ENCODE data around the gene MRPL42. TPM values are rescaled to one million over a fixed set of nuclear protein-coding genes. Genes with fewer than 3 reads are reported as not detected.
"Not testable (repeated sequence)": the region's sequence is repeated elsewhere in the genome, so short reads cannot be mapped to it uniquely, and the experiment has no call there.

MRPL42 gene
- total RNA-seq, 1 donor from 2014 or later, result 44.6 TPM

DNA sequence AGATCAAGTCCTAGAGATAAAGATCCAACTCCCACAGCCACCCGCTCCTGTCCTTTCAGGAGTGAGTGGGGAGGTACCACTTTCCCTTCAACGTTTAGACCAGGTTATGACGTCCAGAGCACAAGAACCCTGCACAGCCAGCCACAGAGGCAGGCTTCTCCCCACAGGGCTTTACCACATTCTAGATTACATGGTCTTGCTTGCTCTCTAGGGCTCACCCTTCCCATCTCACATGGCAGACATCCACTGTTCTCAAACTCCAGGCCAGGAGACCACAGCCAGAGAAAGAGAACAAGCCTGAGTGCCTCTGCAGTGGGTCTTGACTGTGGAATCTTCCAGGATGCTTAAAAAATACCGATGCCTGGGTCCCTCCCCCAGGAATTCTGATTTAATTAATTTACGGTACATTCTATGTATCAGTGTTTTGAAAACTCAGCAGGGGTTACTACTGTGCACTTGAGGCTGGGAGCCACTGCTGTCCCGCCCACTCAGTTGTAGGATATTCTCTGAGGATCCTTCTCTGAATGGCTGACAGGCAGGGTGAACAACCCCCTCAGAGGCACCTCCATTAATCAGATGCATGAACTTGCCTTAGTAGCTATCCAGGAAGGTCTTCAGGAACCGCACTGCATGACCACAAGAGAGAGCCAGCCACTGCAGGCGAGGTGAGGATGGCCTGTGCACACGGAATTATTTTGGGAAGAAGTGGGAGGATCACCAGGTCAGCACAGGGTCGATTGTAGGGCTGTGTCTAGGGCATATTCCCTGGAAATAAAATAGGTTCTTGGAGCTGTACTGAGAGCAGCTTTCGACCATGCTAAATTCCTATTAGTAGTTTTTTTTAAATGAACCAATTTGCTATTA lies 83.7 kb downstream of the MRPL42 start:
- ChIA-PET CTCF (no interaction called here), POLR2A (no interaction called here)
- Mint-ChIP-seq H3K27ac (no peak overlapping the region), H3K4me1 (peaks cover 6% of the 10 kb centered on the region), H3K36me3 (ENCODE audit: low read depth) (no peaks in the 10 kb centered on the region), H3K9me3 (no peaks in the 10 kb centered on the region), H3K27me3 (no peaks in the 10 kb centered on the region), H3K4me3 (no peak overlapping the region)
- no peak for TF ChIP-seq CTCF (IDR thresholded peaks at IDR 0.05)
- ATAC-seq (ENCODE audit: low read depth) (no peak), DNase-seq (no peak)
- intact Hi-C loops (cut with micrococcal nuclease), result no loop called here

DNA sequence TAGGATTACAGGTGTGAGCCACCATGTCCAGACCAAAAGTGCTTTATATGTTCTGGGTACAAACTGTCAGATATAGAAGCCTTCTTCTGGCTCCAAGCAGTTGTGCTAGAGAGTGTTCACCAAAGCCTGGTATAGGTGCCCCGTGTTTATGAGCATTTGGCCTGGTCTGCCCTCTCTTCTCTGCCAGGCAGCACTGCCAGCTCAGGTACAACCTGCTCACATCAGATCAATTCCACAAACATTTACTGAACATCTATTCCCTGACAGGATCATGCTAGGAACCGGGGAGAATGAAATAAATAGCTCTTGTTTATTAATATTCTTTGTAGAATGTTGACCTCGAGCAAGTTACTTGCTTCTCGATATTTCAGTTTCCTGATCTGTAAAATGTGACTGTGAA lies 85.1 kb downstream of the MRPL42 start:
- Mint-ChIP-seq H3K27ac (no peak overlapping the region), H3K9me3 (no peaks in the 10 kb centered on the region), H3K4me3 (no peak overlapping the region), H3K4me1 (peaks cover 6% of the 10 kb centered on the region), H3K27me3 (no peaks in the 10 kb centered on the region), H3K36me3 (ENCODE audit: low read depth) (no peaks in the 10 kb centered on the region)
- ChIA-PET POLR2A (no interaction called here), CTCF (no interaction called here)
- intact Hi-C loops (cut with micrococcal nuclease), result no loop called here
- ATAC-seq (ENCODE audit: low read depth) (no peak), DNase-seq (no peak)
- no peak for TF ChIP-seq CTCF (IDR thresholded peaks at IDR 0.05)

GRCh38 chr12:93557879-93558278 lies 90.6 kb downstream of the MRPL42 start:
- POLR2A ChIA-PET; intact Hi-C loops (cut with micrococcal nuclease): not testable (repeated sequence)

GRCh38 chr12:93558685-93559084 lies 91.4 kb downstream of the MRPL42 start:
- H3K4me3 Mint-ChIP-seq; H3K4me1 Mint-ChIP-seq; DNase-seq; ATAC-seq (ENCODE audit: low read depth); H3K36me3 Mint-ChIP-seq (ENCODE audit: low read depth); POLR2A ChIA-PET; H3K27ac Mint-ChIP-seq; intact Hi-C loops (cut with micrococcal nuclease); H3K27me3 Mint-ChIP-seq: not testable (repeated sequence)
- CTCF ChIA-PET, result interaction anchor here (1.1 kb wide), 1 partner anchor 11 kb away, joined by 4 read pairs; no protein-coding TSS in a partner anchor
- peaks cover 15% of the 10 kb centered on the region for H3K9me3 Mint-ChIP-seq

More at GRCh38 chr12:93557879-93558278, 90.6 kb downstream of the MRPL42 start:
- CTCF ChIA-PET; ATAC-seq (ENCODE audit: low read depth); H3K4me1 Mint-ChIP-seq; H3K27me3 Mint-ChIP-seq; DNase-seq; H3K4me3 Mint-ChIP-seq; H3K36me3 Mint-ChIP-seq (ENCODE audit: low read depth); H3K27ac Mint-ChIP-seq: not testable (repeated sequence)
- peaks cover 15% of the 10 kb centered on the region for H3K9me3 Mint-ChIP-seq

GRCh38 chr12:93563807-93564538 lies 96.7 kb downstream of the MRPL42 start:
- intact Hi-C loops (cut with micrococcal nuclease), result no loop called here
- no peaks in the 10 kb centered on the region for H3K4me1 Mint-ChIP-seq
- H3K27me3 Mint-ChIP-seq, result peaks cover 4% of the 10 kb centered on the region
- H3K9me3 Mint-ChIP-seq, result peaks cover 5% of the 10 kb centered on the region
- no peaks in the 10 kb centered on the region for H3K36me3 Mint-ChIP-seq (ENCODE audit: low read depth)
- H3K27ac Mint-ChIP-seq, result no peak overlapping the region
- ATAC-seq (ENCODE audit: low read depth) (no peak), DNase-seq (no peak)
- ChIA-PET POLR2A (no interaction called here), CTCF (interaction anchor here (1.1 to 1.4 kb wide), 2 partner anchors 61 to 538 kb away, joined by 3 to 4 read pairs; no protein-coding TSS in a partner anchor)
- H3K4me3 Mint-ChIP-seq, result no peak overlapping the region
- no peak for TF ChIP-seq CTCF (IDR thresholded peaks at IDR 0.05)

- ATAC-seq (ENCODE audit: low read depth) (no peak), DNase-seq (no peak)
- intact Hi-C loops (cut with micrococcal nuclease), result no loop called here
- POLR2A ChIA-PET, result no interaction called here
- H3K27me3 Mint-ChIP-seq, result peaks cover 4% of the 10 kb centered on the region
- no peaks in the 10 kb centered on the region for H3K36me3 Mint-ChIP-seq (ENCODE audit: low read depth)
- H3K27ac Mint-ChIP-seq, result no peak overlapping the region
- CTCF ChIA-PET, result no interaction called here
- no peak for TF ChIP-seq CTCF (IDR thresholded peaks at IDR 0.05)
- no peaks in the 10 kb centered on the region for H3K9me3 Mint-ChIP-seq
- no peak overlapping the region for H3K4me3 Mint-ChIP-seq
- no peaks in the 10 kb centered on the region for H3K4me1 Mint-ChIP-seq
Observed at GRCh38 chr12:93565760-93566159, 98.4 kb downstream of the MRPL42 start.
